MM.1S (cell line): ENCODE results near the gene FHIT.

ENCODE experiments used
- EZH2 ChIP-seq: fragments of 300-600 bp; sonication (generic); optimal IDR thresholded peaks from 2 replicates; pipeline ENCODE3; 2017; ENCODE audit warnings: low read depth, mild to moderate bottlenecking, antibody characterized with exemption, low read length, mixed read lengths
- TF ChIP-seq, protein P1 (sequence below): fragments of 300-600 bp; sonication (generic); IDR thresholded peaks from 2 replicates; pipeline ENCODE4 v1.5.1; 2016; ENCODE audit warnings: antibody characterized with exemption, low read length, mixed read lengths

GRCh38 chr3:59925946-59926345, 1325.3 kb downstream of the FHIT start:
- TF ChIP-seq, protein P1, sequence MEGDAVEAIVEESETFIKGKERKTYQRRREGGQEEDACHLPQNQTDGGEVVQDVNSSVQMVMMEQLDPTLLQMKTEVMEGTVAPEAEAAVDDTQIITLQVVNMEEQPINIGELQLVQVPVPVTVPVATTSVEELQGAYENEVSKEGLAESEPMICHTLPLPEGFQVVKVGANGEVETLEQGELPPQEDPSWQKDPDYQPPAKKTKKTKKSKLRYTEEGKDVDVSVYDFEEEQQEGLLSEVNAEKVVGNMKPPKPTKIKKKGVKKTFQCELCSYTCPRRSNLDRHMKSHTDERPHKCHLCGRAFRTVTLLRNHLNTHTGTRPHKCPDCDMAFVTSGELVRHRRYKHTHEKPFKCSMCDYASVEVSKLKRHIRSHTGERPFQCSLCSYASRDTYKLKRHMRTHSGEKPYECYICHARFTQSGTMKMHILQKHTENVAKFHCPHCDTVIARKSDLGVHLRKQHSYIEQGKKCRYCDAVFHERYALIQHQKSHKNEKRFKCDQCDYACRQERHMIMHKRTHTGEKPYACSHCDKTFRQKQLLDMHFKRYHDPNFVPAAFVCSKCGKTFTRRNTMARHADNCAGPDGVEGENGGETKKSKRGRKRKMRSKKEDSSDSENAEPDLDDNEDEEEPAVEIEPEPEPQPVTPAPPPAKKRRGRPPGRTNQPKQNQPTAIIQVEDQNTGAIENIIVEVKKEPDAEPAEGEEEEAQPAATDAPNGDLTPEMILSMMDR: no peak
- no peak for TF ChIP-seq EZH2
